HG02642 (cell line): ENCODE data around the gene KDM2B.
A peak's percentile ranks its signal among the peaks of the same experiment; 100 is the strongest.
"Not testable (repeated sequence)": the region's sequence is repeated elsewhere in the genome, so short reads cannot be mapped to it uniquely, and the experiment has no call there.

ENCODE experiments used
- ATAC-seq: cut with Tn5 transposase; IDR thresholded peaks from one replicate; pipeline ENCODE4 v1.9.1; 2021; ENCODE audit warnings: mild to moderate bottlenecking; ENCODE audit not compliant: unreplicated experiment, poor library complexity

The KDM2B gene

GRCh38 chr12:121399391-121400331 lies 181.2 kb downstream of the KDM2B start, which contains the start of gene RNF34:
Gene RNF34, plus strand, starts transcription at chr12:121400118. Its CDS starts 95 bp downstream, at chr12:121400213.
- ATAC-seq: peak; percentile 96

GRCh38 chr12:121398355-121398754 lies 182.5 kb downstream of the KDM2B start:
- ATAC-seq: no peak

- ATAC-seq: no peak
Measured at GRCh38 chr12:121397521-121397920, 183.3 kb downstream of the KDM2B start.

- no peak for ATAC-seq
Measured at GRCh38 chr12:121392325-121392716, 188.5 kb downstream of the KDM2B start.

- ATAC-seq: no peak
Measured at GRCh38 chr12:121391619-121392324, 189.1 kb downstream of the KDM2B start.

GRCh38 chr12:121390856-121391255 lies 190.0 kb downstream of the KDM2B start:
- ATAC-seq: no peak

- ATAC-seq: no peak
Measured at GRCh38 chr12:121388421-121388981, 192.3 kb downstream of the KDM2B start.

GRCh38 chr12:121384891-121385290 lies 195.9 kb downstream of the KDM2B start:
- ATAC-seq: not testable (repeated sequence)

GRCh38 chr12:121383601-121384021 lies 197.2 kb downstream of the KDM2B start:
- ATAC-seq: no peak

- no peak for ATAC-seq
Measured at GRCh38 chr12:121379945-121380344, 200.9 kb downstream of the KDM2B start.
